ENCODE measurements around the gene DENR.
A peak's percentile ranks its signal among the peaks of the same experiment; 100 is the strongest.

The DENR gene

GRCh38 chr12:122753319-122753650 lies 661 bp downstream of the DENR start:
- H3K4me3 ChIP-seq (ENCODE audit: low read length) = peak overlapping the region; percentile 80
- no peak for TF ChIP-seq CTCF (conservative IDR thresholded peaks at IDR 0.05; ENCODE audit: low read depth, low read length)
- DNase-seq (ENCODE audit: low read depth) = no peak

- H3K4me3 ChIP-seq (ENCODE audit: low read length) = no peak overlapping the region
- DNase-seq (ENCODE audit: low read depth) = no peak
- no peak for TF ChIP-seq CTCF (conservative IDR thresholded peaks at IDR 0.05; ENCODE audit: low read depth, low read length)
Measured at GRCh38 chr12:122754790-122755189, 2.2 kb downstream of the DENR start.

GRCh38 chr12:122757568-122757967 lies 4.9 kb downstream of the DENR start:
- H3K4me3 ChIP-seq (ENCODE audit: low read length) = no peak overlapping the region
- DNase-seq (ENCODE audit: low read depth) = no peak
- TF ChIP-seq CTCF (conservative IDR thresholded peaks at IDR 0.05; ENCODE audit: low read depth, low read length) = no peak

GRCh38 chr12:122785503-122785902 lies 32.9 kb downstream of the DENR start:
- H3K4me3 ChIP-seq (ENCODE audit: low read length) = no peak overlapping the region
- no peak for TF ChIP-seq CTCF (conservative IDR thresholded peaks at IDR 0.05; ENCODE audit: low read depth, low read length)
- DNase-seq (ENCODE audit: low read depth) = no peak

GRCh38 chr12:122788387-122788786 lies 35.8 kb downstream of the DENR start:
- peak; percentile 40 for DNase-seq (ENCODE audit: low read depth)
- H3K4me3 ChIP-seq (ENCODE audit: low read length) = no peak overlapping the region
- TF ChIP-seq CTCF (conservative IDR thresholded peaks at IDR 0.05; ENCODE audit: low read depth, low read length) = no peak

GRCh38 chr12:122789637-122790036 lies 37.0 kb downstream of the DENR start:
- no peak overlapping the region for H3K4me3 ChIP-seq (ENCODE audit: low read length)
- TF ChIP-seq CTCF (conservative IDR thresholded peaks at IDR 0.05; ENCODE audit: low read depth, low read length) = no peak
- no peak for DNase-seq (ENCODE audit: low read depth)

GRCh38 chr12:122790393-122791075 lies 37.9 kb downstream of the DENR start:
- DNase-seq (ENCODE audit: low read depth) = no peak
- H3K4me3 ChIP-seq (ENCODE audit: low read length) = no peak overlapping the region
- no peak for TF ChIP-seq CTCF (conservative IDR thresholded peaks at IDR 0.05; ENCODE audit: low read depth, low read length)

All from retinal pigment epithelial cell (primary cell).